SK-N-SH treated with all-trans-retinoic acid at 6 μM for 48 hours (cell line): ENCODE results near the gene C1orf141.

Experiments used
- CREB5 ChIP-seq: fragments of 250-450 bp; sonication (Bioruptor Pico); IDR thresholded peaks from 2 replicates; pipeline ENCODE4 v1.5.1; 2020; ENCODE audit warnings: low read depth, mild to moderate bottlenecking, moderate library complexity
- CSDC2 ChIP-seq: fragments of 250-450 bp; sonication (Bioruptor Pico); IDR thresholded peaks from 2 replicates; pipeline ENCODE4 v1.5.0; 2020; ENCODE audit warnings: mild to moderate bottlenecking, moderate library complexity
- ESRRG ChIP-seq: fragments of 250-450 bp; sonication (Bioruptor Pico); IDR thresholded peaks from 2 replicates; pipeline ENCODE4 v1.6.1; 2021; ENCODE audit warnings: mild to moderate bottlenecking
- GLIS3 ChIP-seq: fragments of 250-450 bp; sonication (Bioruptor Pico); IDR thresholded peaks from 2 replicates; pipeline ENCODE4 v1.5.0; 2020; ENCODE audit warnings: mild to moderate bottlenecking, moderate library complexity
- ISL1 ChIP-seq: fragments of 250-450 bp; sonication (Bioruptor Pico); IDR thresholded peaks from 2 replicates; pipeline ENCODE4 v2.1.2; 2022; ENCODE audit warnings: mild to moderate bottlenecking, moderate library complexity
- RARB ChIP-seq: fragments of 250-450 bp; sonication (Bioruptor Pico); IDR thresholded peaks from 2 replicates; pipeline ENCODE4 v1.8.0; 2021; ENCODE audit warnings: mild to moderate bottlenecking, moderate library complexity
- SNAI2 ChIP-seq: fragments of 250-450 bp; sonication (Bioruptor Pico); IDR thresholded peaks from 2 replicates; pipeline ENCODE4 v1.5.0; 2020; ENCODE audit warnings: mild to moderate bottlenecking, moderate library complexity
- ZFP3 ChIP-seq: fragments of 250-450 bp; sonication (Bioruptor Pico); IDR thresholded peaks from 2 replicates; pipeline ENCODE4 v1.5.0; 2020; ENCODE audit warnings: mild to moderate bottlenecking, moderate library complexity
- ZFP30 ChIP-seq: fragments of 450-650 bp; formaldehyde crosslinking; IDR thresholded peaks from 2 replicates; pipeline ENCODE4 v1.5.0; 2022; ENCODE audit warnings: mild to moderate bottlenecking, moderate library complexity
- ZNF8 ChIP-seq: fragments of 450-650 bp; formaldehyde crosslinking; IDR thresholded peaks from 2 replicates; pipeline ENCODE4 v1.5.0; 2020; ENCODE audit warnings: mild to moderate bottlenecking, moderate library complexity
- TF ChIP-seq, protein P1 (sequence below): fragments of 250-450 bp; sonication (Bioruptor Pico); IDR thresholded peaks from 2 replicates; pipeline ENCODE4 v1.8.0; 2020; ENCODE audit warnings: mild to moderate bottlenecking, moderate library complexity, borderline replicate concordance
- TF ChIP-seq, protein P2 (sequence below): fragments of 250-450 bp; sonication (Bioruptor Pico); IDR thresholded peaks from 2 replicates; pipeline ENCODE4 v1.8.0; 2021; ENCODE audit warnings: low read depth, mild to moderate bottlenecking, moderate library complexity, borderline replicate concordance
- TF ChIP-seq, protein P3 (sequence below): fragments of 250-450 bp; sonication (Bioruptor Pico); IDR thresholded peaks from 2 replicates; pipeline ENCODE4 v1.5.0; 2020; ENCODE audit warnings: mild to moderate bottlenecking, moderate library complexity

GRCh38 chr1:67173988-67174387 is 39.2 kb upstream of the C1orf141 start:
- no peak for TF ChIP-seq RARB (CRISPR knock-in tag)
- TF ChIP-seq ZFP3 (CRISPR knock-in tag): no peak
- TF ChIP-seq, protein P1, sequence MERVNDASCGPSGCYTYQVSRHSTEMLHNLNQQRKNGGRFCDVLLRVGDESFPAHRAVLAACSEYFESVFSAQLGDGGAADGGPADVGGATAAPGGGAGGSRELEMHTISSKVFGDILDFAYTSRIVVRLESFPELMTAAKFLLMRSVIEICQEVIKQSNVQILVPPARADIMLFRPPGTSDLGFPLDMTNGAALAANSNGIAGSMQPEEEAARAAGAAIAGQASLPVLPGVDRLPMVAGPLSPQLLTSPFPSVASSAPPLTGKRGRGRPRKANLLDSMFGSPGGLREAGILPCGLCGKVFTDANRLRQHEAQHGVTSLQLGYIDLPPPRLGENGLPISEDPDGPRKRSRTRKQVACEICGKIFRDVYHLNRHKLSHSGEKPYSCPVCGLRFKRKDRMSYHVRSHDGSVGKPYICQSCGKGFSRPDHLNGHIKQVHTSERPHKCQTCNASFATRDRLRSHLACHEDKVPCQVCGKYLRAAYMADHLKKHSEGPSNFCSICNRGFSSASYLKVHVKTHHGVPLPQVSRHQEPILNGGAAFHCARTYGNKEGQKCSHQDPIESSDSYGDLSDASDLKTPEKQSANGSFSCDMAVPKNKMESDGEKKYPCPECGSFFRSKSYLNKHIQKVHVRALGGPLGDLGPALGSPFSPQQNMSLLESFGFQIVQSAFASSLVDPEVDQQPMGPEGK (CRISPR knock-in tag): no peak
- no peak for TF ChIP-seq SNAI2 (CRISPR knock-in tag)
- TF ChIP-seq, protein P2, sequence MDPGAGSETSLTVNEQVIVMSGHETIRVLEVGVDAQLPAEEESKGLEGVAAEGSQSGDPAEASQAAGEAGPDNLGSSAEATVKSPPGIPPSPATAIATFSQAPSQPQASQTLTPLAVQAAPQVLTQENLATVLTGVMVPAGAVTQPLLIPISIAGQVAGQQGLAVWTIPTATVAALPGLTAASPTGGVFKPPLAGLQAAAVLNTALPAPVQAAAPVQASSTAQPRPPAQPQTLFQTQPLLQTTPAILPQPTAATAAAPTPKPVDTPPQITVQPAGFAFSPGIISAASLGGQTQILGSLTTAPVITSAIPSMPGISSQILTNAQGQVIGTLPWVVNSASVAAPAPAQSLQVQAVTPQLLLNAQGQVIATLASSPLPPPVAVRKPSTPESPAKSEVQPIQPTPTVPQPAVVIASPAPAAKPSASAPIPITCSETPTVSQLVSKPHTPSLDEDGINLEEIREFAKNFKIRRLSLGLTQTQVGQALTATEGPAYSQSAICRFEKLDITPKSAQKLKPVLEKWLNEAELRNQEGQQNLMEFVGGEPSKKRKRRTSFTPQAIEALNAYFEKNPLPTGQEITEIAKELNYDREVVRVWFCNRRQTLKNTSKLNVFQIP (CRISPR knock-in tag): no peak
- no peak for TF ChIP-seq ZFP30 (CRISPR knock-in tag)
- no peak for TF ChIP-seq GLIS3 (CRISPR knock-in tag)
- no peak for TF ChIP-seq ESRRG (CRISPR knock-in tag)
- TF ChIP-seq ISL1 (CRISPR knock-in tag): no peak
- TF ChIP-seq, protein P3, sequence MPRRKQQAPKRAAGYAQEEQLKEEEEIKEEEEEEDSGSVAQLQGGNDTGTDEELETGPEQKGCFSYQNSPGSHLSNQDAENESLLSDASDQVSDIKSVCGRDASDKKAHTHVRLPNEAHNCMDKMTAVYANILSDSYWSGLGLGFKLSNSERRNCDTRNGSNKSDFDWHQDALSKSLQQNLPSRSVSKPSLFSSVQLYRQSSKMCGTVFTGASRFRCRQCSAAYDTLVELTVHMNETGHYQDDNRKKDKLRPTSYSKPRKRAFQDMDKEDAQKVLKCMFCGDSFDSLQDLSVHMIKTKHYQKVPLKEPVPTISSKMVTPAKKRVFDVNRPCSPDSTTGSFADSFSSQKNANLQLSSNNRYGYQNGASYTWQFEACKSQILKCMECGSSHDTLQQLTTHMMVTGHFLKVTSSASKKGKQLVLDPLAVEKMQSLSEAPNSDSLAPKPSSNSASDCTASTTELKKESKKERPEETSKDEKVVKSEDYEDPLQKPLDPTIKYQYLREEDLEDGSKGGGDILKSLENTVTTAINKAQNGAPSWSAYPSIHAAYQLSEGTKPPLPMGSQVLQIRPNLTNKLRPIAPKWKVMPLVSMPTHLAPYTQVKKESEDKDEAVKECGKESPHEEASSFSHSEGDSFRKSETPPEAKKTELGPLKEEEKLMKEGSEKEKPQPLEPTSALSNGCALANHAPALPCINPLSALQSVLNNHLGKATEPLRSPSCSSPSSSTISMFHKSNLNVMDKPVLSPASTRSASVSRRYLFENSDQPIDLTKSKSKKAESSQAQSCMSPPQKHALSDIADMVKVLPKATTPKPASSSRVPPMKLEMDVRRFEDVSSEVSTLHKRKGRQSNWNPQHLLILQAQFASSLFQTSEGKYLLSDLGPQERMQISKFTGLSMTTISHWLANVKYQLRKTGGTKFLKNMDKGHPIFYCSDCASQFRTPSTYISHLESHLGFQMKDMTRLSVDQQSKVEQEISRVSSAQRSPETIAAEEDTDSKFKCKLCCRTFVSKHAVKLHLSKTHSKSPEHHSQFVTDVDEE (CRISPR knock-in tag): no peak
- no peak for TF ChIP-seq CSDC2
- no peak for TF ChIP-seq ZNF8
- TF ChIP-seq CREB5: no peak
